HCT116 (cell line): ENCODE data around the gene PDILT. TPM values are rescaled to one million over a fixed set of nuclear protein-coding genes. Genes with fewer than 3 reads are reported as not detected.

ENCODE experiments used
- ATAC-seq: fragments of 200-7000 bp; cut with Tn5 transposase; 2 replicates; pipeline ENCODE4 v1.9.1; 2020; ENCODE audit warnings: mild to moderate bottlenecking, moderate library complexity
- BruUV-seq: library from RNA; stranded (reverse); fragments of 400-500 nt; replicated peaks from 2 replicates; lab custom pipeline; 2021; lab: Mats Ljungman, UMichigan
- CTCF ChIA-PET: fragments of 300-600 bp; sonication (Branson Sonifier 250); formaldehyde crosslinking; loops from one replicate; lab custom pipeline; 2021; ENCODE audit warnings: antibody characterized with exemption; lab: Charles Lee
- POLR2A ChIA-PET: fragments of 300-600, 350-600 bp; sonication (Branson Sonifier 250); formaldehyde crosslinking; loops from one replicate; lab custom pipeline; 2021; ENCODE audit warnings: antibody characterized with exemption; lab: Charles Lee
- RAD21 ChIA-PET, 2 experiments: fragments of 300-600 bp; sonication (Branson Sonifier 250); formaldehyde crosslinking; loops; one replicate each; lab custom pipeline; 2023; ENCODE audit warnings: low total read pairs in 2 of 2; ENCODE audit not compliant: uncharacterized antibody in 2 of 2, unreplicated experiment in 2 of 2, low non-redundant PET in 1 of 2; lab: Charles Lee
- DNase-seq: peaks from one replicate; pipeline ENCODE4 v3.0.0-alpha.2; 2010; ENCODE audit warnings: low read depth, low spot score
- H2AFZ ChIP-seq: fragments of 200-600 bp; shearing (Covaris generic), sonication (generic); 2 replicates; pipeline ENCODE4 v1.6.1; 2017; ENCODE audit warnings: low read depth, mixed run types, mixed read lengths, antibody characterized with exemption, low read length; ENCODE audit not compliant: poor library complexity, severe bottlenecking
- H3K27ac ChIP-seq: 2 replicates; pipeline ENCODE4 v1.5.1; 2012; ENCODE audit warnings: low read depth, low read length
- H3K27me3 ChIP-seq: fragments of 200-600 bp; sonication (generic); 2 replicates; pipeline ENCODE4 v1.6.1; 2016; ENCODE audit warnings: mixed run types, low read length, mixed read lengths; ENCODE audit not compliant: insufficient read depth
- H3K36me3 ChIP-seq, 2 experiments: fragments of 200-500 bp in 1 of 2; fragments of 200-600 bp in 1 of 2; sonication (Bioruptor generic) in 1 of 2; sonication (generic) in 1 of 2; 2 replicates each; pipeline versions ENCODE4 v1.5.1 to v1.6.1; 2014 to 2016; ENCODE audit warnings: low read length in 2 of 2, inconsistent platforms in 1 of 2, mixed read lengths in 1 of 2, mixed run types in 1 of 2; ENCODE audit not compliant: insufficient read depth in 2 of 2, control insufficient read depth in 1 of 2
- H3K4me1 ChIP-seq, 2 experiments: fragments of 200-600 bp in 1 of 2; sonication (generic) in 1 of 2; 2 replicates each; pipeline versions ENCODE4 v1.5.1 to v1.6.1; 2012 to 2017; ENCODE audit warnings: low read length in 2 of 2, inconsistent platforms in 1 of 2, mild to moderate bottlenecking in 1 of 2, mixed read lengths in 1 of 2, mixed run types in 1 of 2, moderate library complexity in 1 of 2; ENCODE audit not compliant: insufficient read depth in 2 of 2, control insufficient read depth in 1 of 2
- H3K4me2 ChIP-seq: fragments of 200-600 bp; sonication (generic); 2 replicates; pipeline ENCODE4 v1.6.1; 2017; ENCODE audit warnings: mixed run types, low read length, mixed read lengths
- H3K4me3 ChIP-seq, 2 experiments: fragments of 200-600 bp in 1 of 2; sonication (generic) in 1 of 2; replicated peaks in 1 of 2; 2 replicates each; pipeline ENCODE4 v1.5.1; 2011 to 2016; ENCODE audit warnings: low read length in 2 of 2, control low read depth in 1 of 2, low read depth in 1 of 2, mild to moderate bottlenecking in 1 of 2, mixed read lengths in 1 of 2, mixed run types in 1 of 2
- H3K79me2 ChIP-seq: fragments of 200-600 bp; sonication (generic); 2 replicates; pipeline ENCODE4 v1.6.1; 2017; ENCODE audit warnings: mild to moderate bottlenecking, mixed run types, low read length, moderate library complexity, mixed read lengths; ENCODE audit not compliant: insufficient read depth
- H3K9ac ChIP-seq: fragments of 200-600 bp; sonication (generic); 2 replicates; pipeline ENCODE4 v1.6.1; 2016; ENCODE audit warnings: low read length, mixed read lengths
- H3K9me2 ChIP-seq: fragments of 200-600 bp; sonication (generic), shearing (Covaris generic); 2 replicates; pipeline ENCODE4 v1.6.1; 2017; ENCODE audit warnings: mixed run types, mild to moderate bottlenecking, moderate library complexity; ENCODE audit not compliant: insufficient read depth
- H3K9me3 ChIP-seq, 2 experiments: fragments of 200-500 bp in 1 of 2; fragments of 200-600 bp in 1 of 2; sonication (Bioruptor generic) in 1 of 2; sonication (generic) in 1 of 2; 2 replicates each; pipeline ENCODE4 v1.6.1; 2014 to 2017; ENCODE audit warnings: low read length in 2 of 2, mixed read lengths in 2 of 2, inconsistent platforms in 1 of 2, low read depth in 1 of 2, mild to moderate bottlenecking in 1 of 2, mixed run types in 1 of 2, moderate library complexity in 1 of 2; ENCODE audit not compliant: control insufficient read depth in 1 of 2, insufficient read depth in 1 of 2
- H4K20me1 ChIP-seq: fragments of 200-600 bp; sonication (generic), shearing (Covaris generic); 2 replicates; pipeline ENCODE4 v1.6.1; 2017; ENCODE audit warnings: mixed run types, mild to moderate bottlenecking, moderate library complexity; ENCODE audit not compliant: insufficient read depth
- CEBPB ChIP-seq: IDR thresholded peaks from 2 replicates; pipeline ENCODE4 v1.6.1; 2012; ENCODE audit warnings: low read depth
- EGR1 ChIP-seq: IDR thresholded peaks from 2 replicates; pipeline ENCODE4 v1.6.1; 2012; ENCODE audit warnings: low read depth
- ELF1 ChIP-seq: IDR thresholded peaks from 2 replicates; pipeline ENCODE4 v1.6.1; 2012; ENCODE audit warnings: low read depth, borderline replicate concordance
- EZH2phosphoT487 ChIP-seq: fragments of 200-600 bp; IDR thresholded peaks from 2 replicates; pipeline ENCODE4 v1.6.1; 2018; ENCODE audit warnings: antibody characterized with exemption, borderline replicate concordance
- POLR2A ChIP-seq: IDR thresholded peaks from 2 replicates; pipeline ENCODE4 v1.7.0; 2011; ENCODE audit warnings: borderline replicate concordance; ENCODE audit not compliant: insufficient read depth, insufficient read length; ENCODE audit errors: extremely low read depth
- RAD21 ChIP-seq: IDR thresholded peaks from 2 replicates; pipeline ENCODE4 v1.6.1; 2012; ENCODE audit warnings: low read depth, mild to moderate bottlenecking
- SIN3A ChIP-seq: IDR thresholded peaks from 2 replicates; pipeline ENCODE4 v1.6.1; 2012; ENCODE audit warnings: low read depth
- SP1 ChIP-seq: IDR thresholded peaks from 2 replicates; pipeline ENCODE4 v1.6.1; 2012; ENCODE audit warnings: low read depth
- SRF ChIP-seq: IDR thresholded peaks from 2 replicates; pipeline ENCODE4 v1.6.1; 2012; ENCODE audit warnings: low read depth
- TCF7L2 ChIP-seq: IDR thresholded peaks from 2 replicates; pipeline ENCODE4 v1.7.0; 2011; ENCODE audit warnings: borderline replicate concordance, inconsistent platforms; ENCODE audit not compliant: insufficient read depth, insufficient read length; ENCODE audit errors: extremely low read depth
- YY1 ChIP-seq: IDR thresholded peaks from 2 replicates; pipeline ENCODE4 v1.6.1; 2011; ENCODE audit warnings: low read length, low read depth, moderate library complexity, mild to moderate bottlenecking; ENCODE audit not compliant: insufficient replicate concordance; ENCODE audit errors: extremely low read depth
- ZFX ChIP-seq: fragments of 450-650 bp; IDR thresholded peaks from 2 replicates; pipeline ENCODE4 v1.6.1; 2017
- ZNF274 ChIP-seq: fragments of 200-500 bp; sonication (Bioruptor generic); IDR thresholded peaks from 2 replicates; pipeline ENCODE4 v1.6.1; 2014; ENCODE audit warnings: mild to moderate bottlenecking, low read depth, low read length, inconsistent platforms
- intact Hi-C: fragments of 100-400 bp; cut with micrococcal nuclease; formaldehyde crosslinking; loops from 2 replicates; pipeline ENCODE4 v1.10.0; 2022
- total RNA-seq: library from RNA; stranded (reverse); gene quantifications from one replicate; pipeline ENCODE4 v1.2.1, GENCODE V29; 2021; ENCODE audit not compliant: unreplicated experiment
- TF ChIP-seq, protein P1 (sequence below): IDR thresholded peaks from 2 replicates; pipeline ENCODE4 v1.6.1; 2012
- TF ChIP-seq, protein P2 (sequence below): IDR thresholded peaks from 2 replicates; pipeline ENCODE4 v1.6.1; 2012; ENCODE audit warnings: low read depth

PDILT gene
- total RNA-seq, 1 experiment from 2014 or later = not detected

DNA sequence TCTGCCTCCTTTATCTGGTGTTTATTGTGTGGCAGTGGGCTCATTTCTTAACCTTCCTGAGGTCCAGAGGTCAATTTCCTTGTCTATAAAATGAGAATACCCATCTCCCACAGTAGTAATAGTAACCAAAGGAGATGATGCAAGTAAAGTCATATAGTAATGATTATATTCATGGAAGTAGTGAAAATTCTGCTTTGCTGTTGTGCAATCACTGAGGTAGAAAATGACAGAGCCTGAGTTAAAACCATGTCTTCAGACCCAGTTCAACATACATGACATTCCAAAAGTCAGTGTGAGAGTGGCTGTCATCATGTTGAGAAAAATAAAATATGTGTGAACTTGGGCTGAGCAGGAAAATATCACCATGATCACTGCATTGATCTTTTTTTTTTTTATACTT, 51.2 kb downstream of the PDILT start:
- no peak overlapping the region for H3K27ac ChIP-seq
- no peak for ATAC-seq
- H3K27me3 ChIP-seq = peaks cover 56% of the 10 kb centered on the region
- no peaks in the 10 kb centered on the region for H3K9me2 ChIP-seq
- POLR2A ChIA-PET = no interaction called here
- H3K4me2 ChIP-seq = no peak overlapping the region
- no peak overlapping the region for H3K9ac ChIP-seq
- no peak overlapping the region for H3K4me3 ChIP-seq
- H3K4me1 ChIP-seq = no peaks in the 10 kb centered on the region
- CTCF ChIA-PET = no interaction called here
- BruUV-seq = no TSS peak
- no peaks in the 10 kb centered on the region for H4K20me1 ChIP-seq
- intact Hi-C loops = no loop called here
- H3K79me2 ChIP-seq = no peaks in the 10 kb centered on the region
- TF ChIP-seq CEBPB (no peak), TCF7L2 (no peak), ZFX (no peak), SIN3A (no peak), POLR2A (no peak), SRF (no peak), SP1 (no peak), EZH2phosphoT487 (no peak), ZNF274 (no peak), RAD21 (no peak), EGR1 (no peak), ELF1 (no peak), YY1 (no peak)
- TF ChIP-seq, protein P1, sequence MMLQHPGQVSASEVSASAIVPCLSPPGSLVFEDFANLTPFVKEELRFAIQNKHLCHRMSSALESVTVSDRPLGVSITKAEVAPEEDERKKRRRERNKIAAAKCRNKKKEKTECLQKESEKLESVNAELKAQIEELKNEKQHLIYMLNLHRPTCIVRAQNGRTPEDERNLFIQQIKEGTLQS = no peak
- TF ChIP-seq, protein P2, sequence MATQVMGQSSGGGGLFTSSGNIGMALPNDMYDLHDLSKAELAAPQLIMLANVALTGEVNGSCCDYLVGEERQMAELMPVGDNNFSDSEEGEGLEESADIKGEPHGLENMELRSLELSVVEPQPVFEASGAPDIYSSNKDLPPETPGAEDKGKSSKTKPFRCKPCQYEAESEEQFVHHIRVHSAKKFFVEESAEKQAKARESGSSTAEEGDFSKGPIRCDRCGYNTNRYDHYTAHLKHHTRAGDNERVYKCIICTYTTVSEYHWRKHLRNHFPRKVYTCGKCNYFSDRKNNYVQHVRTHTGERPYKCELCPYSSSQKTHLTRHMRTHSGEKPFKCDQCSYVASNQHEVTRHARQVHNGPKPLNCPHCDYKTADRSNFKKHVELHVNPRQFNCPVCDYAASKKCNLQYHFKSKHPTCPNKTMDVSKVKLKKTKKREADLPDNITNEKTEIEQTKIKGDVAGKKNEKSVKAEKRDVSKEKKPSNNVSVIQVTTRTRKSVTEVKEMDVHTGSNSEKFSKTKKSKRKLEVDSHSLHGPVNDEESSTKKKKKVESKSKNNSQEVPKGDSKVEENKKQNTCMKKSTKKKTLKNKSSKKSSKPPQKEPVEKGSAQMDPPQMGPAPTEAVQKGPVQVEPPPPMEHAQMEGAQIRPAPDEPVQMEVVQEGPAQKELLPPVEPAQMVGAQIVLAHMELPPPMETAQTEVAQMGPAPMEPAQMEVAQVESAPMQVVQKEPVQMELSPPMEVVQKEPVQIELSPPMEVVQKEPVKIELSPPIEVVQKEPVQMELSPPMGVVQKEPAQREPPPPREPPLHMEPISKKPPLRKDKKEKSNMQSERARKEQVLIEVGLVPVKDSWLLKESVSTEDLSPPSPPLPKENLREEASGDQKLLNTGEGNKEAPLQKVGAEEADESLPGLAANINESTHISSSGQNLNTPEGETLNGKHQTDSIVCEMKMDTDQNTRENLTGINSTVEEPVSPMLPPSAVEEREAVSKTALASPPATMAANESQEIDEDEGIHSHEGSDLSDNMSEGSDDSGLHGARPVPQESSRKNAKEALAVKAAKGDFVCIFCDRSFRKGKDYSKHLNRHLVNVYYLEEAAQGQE = no peak
- no peak for DNase-seq
- no peaks in the 10 kb centered on the region for H3K36me3 ChIP-seq
- RAD21 ChIA-PET = no interaction called here
- H3K9me3 ChIP-seq = no peaks in the 10 kb centered on the region
- no peak overlapping the region for H2AFZ ChIP-seq
